Fibroblast of skin of abdomen (primary cell): Measurements from ENCODE around the gene GREB1L.
"Not testable (repeated sequence)": the region's sequence is repeated elsewhere in the genome, so short reads cannot be mapped to it uniquely, and the experiment has no call there.

Experiments
- DNase-seq: peaks from one replicate; pipeline ENCODE4 v3.0.0-alpha.2; 2013

GREB1L gene

DNA sequence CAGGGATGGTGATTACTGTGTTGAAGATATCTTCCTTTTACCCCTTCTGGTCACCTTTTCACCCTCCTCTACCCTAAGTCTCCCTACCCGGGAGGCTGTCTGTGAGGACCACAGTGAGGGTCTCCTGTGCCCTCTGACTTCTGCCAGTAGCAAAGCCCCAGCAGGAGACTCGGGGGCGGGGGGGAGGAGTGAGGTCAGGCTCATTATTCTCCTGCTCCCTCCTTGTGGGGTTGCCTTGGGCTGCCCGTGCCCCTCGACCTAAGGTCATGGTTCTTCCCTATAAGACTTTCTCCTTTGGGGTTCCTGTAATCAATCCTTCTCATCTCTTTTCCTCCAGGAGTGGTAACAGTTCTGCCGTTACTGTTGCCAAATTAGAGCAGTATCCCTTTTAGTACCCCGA, 65.5 kb downstream of the GREB1L start:
- no peak for DNase-seq

DNA sequence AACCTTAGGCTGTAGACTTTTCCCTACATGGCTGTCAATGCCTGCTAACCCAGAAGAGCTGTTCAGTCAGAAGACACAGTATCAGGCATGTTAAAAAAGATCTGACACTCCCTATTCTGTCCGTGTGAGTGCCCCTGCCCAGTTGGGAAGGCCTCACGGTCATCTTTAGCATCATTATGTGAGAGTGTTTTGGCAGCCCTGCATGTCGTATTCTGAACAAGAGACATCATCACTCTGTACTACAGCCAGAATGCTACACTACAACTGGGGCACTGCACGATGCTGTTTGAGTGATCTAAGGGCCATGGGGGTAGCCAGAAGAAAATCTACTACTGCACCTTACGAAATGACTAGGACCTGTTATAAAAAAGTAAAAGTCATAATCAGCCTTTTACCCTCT, 67.2 kb downstream of the GREB1L start:
- DNase-seq: no peak

DNA sequence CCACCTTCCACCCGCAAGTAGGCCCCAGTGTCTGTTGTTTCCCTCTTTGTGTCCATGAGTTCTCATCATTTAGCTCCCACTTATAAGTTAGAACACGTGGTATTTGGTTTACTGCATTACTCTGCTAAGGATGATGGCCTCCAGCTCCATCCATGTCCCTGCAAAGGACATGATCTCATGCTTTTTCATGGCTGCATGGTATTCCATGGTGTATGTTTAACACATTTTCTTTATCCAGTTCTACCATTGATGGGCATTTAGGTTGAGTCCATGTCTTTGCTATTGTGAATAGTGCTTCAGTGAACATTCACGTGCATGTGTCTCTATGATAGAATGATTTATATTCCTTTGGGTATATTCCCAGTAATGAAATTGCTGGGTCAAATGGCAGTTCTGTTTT, 69.9 kb downstream of the GREB1L start:
- not testable (repeated sequence) for DNase-seq

DNA sequence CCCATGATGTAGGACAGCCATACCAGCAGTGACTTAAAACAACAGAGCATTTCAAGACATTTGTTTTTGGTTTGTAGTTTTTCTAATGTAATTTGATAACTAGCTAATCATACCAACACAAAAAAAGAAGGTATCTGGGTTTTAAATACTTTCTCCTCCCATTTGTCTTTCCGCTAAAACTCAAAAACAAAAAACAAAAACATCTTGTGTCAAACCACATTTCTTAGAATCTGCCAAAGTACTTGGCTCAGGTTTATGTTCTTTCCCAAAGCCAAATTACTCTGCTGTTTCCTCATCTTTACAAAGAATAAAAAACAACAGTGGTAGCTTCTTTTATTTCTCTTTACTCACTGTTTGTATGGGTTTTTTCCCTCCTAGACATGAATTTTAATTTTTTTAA, 71.5 kb downstream of the GREB1L start:
- DNase-seq: no peak

DNA sequence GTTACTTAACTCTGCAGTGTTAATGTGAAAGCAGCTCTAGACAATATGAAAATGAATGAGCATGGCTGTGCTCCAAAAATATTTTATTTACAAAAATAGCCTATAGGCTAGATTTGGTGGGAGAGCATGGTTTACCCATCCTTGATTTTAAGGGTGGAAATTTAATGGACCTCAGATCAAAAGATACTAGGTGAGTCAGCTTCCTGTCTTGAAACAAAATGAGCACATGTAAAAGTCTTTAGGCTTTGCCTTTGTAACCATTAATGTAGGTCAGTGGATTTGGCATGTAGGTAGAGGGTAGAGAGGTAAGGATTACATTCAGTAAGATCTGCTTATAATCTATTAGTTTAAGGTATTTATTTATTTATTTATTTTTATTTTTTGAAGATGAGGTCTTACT, 72.7 kb downstream of the GREB1L start:
- DNase-seq: no peak

DNA sequence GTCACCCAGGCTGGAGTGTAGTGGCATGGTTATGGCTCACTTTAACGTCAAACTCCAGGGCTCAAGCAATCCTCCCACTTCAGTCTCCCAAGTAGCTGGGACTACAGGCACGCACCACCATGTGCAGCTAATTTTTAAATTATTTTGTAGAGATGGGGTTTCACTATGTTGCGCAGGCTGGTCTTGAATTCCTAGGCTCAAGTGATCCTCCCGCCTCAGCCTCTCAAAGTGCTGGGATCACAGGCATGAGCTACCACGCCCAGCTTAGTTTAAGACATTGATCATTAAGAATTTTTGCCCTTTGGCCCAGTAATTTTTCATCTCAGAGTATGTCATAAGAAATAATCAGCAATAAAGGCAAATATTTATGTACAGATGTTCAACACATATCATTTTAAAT, 73.1 kb downstream of the GREB1L start:
- DNase-seq: not testable (repeated sequence)

DNA sequence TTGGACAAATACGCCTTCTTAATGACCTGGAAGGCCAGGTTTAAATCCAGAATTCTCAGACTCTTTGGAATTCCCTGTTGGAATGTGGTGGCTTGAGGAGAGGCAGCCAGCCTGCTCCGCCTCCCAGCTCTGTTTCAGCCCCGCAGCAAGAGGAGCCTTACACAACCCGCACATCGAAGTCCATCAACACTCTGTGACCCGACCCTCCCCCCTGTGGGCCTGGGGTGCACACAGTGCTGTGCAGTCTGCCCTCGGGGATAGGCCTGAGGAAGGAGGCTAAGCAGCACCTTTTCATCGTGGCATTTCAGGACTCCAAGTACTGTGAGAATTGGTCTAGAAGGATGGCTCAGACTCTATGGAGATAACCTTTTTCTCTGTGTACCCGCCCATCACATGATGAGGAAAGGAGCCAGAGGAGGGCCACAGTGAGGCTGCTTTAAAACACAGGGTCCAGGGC, 73.7 kb downstream of the GREB1L start:
- DNase-seq: peak; percentile 61

DNA sequence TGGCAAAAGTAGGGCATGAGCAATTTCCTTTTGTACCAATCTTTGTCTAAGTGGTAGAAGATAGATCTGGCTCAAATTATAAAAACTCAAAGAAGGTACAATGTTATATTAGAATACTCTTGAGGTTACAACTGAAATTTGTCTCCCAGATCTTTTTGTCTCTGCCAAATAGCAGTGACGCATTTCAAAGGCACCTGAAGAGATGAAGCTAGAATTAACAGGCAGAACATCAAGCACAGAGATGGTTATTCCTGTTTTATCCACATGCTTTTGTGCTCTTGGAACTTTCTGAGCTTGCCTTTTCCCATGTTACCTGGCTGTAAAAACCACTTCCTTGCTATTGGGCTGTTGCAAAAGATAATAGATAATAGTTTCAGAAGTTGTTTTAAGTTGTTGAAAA, 74.3 kb downstream of the GREB1L start:
- DNase-seq: no peak

DNA sequence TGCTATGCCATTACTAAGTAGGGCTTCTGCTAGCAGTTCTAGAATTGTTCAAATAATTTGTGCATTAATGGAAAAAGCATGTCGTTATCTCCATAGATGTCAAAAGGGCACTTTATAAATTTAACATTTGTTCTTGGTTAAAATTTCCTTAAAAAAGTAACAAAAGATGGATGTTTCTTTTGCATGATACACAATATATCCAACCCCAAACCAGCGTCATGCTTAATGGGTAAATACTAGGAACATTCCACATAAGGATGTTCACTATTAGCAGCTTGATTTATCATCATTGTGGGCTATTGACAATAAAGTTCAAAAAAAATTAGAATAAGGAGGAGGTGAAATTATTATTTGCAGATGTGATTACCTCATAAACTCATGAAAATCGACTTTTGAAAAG, 79.7 kb downstream of the GREB1L start:
- peak; percentile 31 for DNase-seq

DNA sequence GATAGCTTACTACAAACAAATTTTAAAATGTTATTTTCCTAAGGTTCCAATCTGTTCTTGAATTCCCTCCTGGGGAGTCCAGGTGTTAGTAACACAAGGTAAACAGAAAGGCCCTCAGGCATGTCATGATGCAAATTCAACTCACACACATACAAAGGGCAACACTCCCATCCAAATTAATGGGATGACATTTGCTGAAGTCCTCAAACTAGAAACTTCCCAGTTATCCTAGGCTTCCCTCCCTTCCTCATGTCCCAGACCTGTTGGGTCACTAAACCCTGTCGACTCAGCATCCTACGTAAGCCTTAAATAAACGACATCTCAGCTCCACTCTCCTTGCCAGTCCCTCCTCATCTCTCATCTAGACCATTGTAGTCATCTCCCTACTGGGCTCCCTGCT, 85.1 kb downstream of the GREB1L start:
- no peak for DNase-seq

DNA sequence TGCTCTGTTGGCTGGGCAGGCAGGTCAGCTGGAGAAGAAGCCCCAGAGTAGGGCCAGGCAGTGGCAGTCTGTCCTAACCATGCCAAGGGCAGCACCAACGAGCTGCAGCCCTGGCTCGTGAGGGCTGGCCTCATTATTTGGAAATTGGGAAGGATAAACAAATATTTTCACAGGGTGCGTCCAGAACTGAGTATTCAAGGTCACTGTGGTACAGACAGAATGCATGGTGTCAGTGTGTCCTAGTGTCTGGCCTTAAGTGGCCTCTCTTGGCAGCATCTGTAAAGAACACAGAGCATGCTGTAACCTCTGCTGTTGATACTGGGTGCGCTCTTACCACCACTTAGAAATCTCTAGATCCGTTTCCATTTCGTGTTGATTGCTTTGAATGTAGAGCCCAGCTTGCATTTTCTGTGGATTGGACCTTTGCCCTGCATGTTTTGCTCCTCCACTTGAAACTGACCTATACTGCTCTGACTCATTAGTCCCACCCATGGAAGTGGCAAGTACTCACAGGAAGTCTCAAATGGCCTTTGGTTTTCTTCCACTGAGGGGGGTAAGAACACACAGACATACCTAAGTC, 88.2 kb downstream of the GREB1L start:
- peak; percentile 51 for DNase-seq

DNA sequence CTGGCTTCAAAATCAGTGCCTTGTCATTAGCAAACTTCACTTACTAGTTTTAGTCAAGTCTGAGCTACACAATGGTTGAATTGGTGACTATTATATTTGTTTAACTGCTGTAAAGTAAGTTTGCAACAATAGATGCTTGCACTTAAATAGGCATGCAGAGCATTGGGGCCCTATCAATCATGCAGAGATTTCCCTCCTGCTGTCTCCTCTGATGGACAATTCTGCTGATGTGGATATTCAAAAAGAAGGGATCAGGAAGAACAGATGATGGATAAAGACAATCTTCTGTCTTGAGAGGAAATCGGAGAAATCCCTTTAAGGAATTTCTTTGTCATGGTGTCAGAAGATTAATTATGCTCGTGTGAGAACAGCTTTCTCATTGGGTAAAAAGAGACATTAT, 89.0 kb downstream of the GREB1L start:
- no peak for DNase-seq

DNA sequence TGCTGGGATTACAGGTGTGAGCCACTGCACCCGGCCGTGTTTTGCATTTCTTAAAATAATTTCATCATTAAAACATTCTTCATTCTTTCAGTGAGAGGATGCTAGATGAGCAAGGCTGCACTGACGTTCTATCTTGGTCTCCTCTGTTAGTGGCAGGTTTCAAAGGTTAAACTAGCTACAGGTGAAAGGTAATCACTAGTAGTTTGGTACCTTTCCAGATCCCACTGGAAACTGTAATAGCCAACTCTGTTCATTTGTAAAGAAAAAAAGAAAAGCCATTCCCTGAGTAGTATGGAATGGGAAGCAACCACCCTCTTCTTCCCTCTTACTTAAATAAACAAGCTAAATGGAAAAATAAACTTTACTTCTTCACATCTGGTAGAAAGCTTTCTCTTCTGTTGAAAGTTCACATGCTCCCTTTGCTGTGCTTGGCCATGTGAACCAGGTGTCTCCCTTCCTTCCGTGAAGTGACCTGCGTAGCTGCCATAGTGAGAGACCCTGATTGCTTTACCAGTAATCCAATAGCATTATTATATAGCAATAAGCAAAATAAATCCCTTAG, 94.0 kb downstream of the GREB1L start:
- DNase-seq: no peak

DNA sequence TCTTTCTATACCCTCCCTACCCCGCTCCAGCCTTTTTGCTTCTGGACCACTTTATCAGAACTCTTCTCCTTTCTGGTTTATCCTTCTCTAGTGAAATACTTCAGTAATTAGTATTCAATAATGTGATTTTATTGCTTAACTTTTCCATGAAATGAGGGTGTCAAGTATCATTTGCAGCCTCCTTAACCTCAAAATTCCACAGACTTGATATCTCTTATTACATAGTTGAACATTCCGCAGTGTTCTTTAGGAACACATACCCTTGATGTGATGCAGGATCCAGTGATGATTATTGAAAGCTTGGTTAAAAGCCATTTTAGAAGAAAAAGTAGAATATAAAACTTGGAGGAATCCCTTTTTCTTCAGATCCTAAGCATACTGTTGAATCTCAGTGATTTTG, 94.8 kb downstream of the GREB1L start:
- no peak for DNase-seq

DNA sequence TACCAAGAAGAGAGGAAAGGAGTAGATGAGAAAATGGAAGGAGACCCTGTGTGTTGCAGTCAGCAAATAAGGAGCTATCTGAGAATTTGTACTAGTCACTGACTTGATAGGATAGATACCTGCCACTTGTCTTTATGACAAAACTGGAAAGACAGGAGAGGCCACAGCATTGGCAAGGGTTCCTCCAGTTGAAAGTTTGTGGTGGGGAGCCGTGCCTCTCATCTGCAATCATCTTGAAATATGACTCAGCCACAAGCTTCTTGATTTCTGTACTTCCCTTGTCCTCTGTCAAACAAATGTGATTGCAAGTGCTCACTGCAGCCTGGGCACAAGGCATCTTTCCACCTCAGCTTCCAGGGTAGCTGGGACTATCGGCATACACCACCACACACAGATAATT, 99.1 kb downstream of the GREB1L start:
- DNase-seq: no peak

DNA sequence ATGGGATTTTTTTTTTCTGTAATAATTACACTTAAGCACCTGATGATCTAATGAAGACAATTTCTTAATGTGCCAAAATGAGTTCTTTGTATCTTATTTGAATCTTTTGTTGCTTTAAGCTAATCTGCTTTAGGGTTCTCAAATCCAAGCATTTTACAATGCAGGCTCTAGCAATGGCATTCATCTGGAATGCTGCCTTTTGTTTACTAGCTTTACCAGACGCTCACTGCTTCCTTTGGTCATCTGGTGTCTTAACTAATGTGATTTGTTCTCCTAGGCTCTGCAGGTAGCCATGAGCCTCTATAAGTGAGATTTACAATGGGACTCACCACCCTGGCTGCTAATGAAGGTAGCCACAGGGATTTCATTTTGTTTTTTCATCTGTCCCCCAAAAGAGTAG, 100.3 kb downstream of the GREB1L start:
- DNase-seq: no peak

DNA sequence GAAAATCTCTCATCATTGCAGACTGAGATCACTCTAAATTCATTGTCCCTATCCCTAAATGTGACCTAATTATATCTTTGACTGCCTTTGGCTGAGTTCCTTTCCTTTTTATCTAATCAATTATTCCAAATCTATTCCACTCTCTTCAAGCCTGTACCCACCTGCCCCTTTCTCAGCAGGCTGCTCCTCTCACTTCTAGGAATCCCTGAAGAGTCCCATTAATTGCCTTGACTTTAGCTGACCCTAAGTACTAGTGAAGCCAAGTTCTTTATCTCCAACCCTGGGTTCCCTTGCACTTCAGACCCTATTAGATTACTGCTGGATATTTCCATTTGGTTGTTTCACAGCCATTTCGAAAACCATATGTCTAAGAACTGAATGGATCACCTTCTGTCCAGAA, 102.8 kb downstream of the GREB1L start:
- no peak for DNase-seq

DNA sequence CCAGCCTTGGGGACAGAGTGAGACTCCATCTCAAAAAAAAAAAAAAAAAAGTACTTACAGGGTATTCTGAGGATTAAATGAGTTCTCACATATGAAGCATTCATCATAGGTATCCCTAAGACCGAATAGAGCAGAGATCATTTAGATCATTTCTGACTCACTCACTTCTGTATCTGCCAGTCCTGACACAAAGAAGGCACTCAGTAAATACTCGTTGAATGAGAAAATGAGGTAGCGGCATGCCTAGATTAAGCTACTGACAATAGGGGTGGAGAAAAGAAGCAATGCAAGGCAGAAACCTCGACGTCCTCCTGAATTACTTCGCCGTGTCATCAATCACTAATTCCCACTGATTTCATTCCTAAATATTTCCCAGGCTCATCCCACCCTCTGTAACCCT, 103.8 kb downstream of the GREB1L start:
- no peak for DNase-seq

DNA sequence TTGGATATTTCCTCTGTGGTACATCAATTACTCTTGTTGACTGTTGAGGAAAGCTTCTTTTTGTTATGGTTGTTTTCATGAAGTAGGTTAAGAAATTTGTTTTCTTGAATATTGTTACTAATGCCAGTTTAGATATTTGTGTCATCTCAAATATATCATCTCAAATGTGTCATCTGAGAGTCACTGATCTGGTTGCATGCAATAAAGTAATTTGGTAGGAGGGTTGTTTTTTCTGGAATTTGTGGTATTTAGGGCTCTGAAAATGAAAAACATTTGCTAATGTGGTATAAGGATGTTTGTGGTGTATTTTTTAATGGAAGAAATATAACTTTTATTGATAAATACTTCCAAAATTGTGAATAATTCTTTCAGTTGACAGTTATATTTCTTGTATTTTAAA, 117.7 kb downstream of the GREB1L start:
- DNase-seq: peak; percentile 11

DNA sequence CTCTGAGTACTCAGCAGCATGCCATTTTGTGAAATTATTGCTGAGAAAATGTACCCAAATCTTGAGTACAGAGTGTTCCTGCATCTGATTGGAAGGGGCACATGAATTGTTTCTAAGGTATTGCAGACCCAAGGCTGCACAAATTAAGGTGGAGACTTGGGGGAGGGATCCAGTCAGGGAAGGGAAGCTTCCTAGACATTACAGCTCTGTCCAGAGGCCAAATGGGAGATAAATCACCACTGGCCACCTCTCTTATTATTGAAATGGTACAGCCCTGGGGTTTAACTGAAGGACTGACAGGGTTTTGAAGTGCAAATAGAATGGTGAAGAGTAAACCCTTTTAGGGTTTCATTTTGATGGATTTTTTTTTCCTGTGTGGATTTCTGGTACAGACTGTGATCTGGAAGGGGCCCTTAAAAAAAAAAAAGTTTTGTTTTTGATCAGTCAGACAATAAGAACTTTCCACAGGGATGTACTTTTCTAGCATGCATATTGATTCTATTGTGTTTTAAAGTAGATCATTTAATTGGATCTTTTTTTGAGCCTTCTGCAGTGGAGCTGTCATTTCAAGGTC, 119.4 kb downstream of the GREB1L start:
- no peak for DNase-seq

DNA sequence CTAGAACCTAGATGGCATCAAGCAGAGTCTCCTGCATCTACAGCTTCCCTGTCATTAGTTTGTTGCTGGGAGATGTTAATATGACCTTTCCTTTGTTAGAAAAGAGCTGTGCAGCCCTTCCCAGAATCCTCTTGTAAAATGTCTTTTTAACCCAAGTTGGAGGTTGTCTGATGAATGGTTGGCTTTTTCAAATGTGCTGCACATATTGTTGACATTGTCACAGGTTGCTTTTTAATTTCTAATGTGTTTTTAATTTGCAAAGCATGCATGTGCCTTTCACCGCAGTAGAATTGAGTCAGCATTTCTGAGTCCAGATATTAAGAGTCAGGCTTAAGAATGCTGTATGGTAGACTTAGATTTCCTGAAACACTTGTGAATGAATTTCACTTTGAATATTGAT, 120.8 kb downstream of the GREB1L start:
- peak; percentile 61 for DNase-seq

DNA sequence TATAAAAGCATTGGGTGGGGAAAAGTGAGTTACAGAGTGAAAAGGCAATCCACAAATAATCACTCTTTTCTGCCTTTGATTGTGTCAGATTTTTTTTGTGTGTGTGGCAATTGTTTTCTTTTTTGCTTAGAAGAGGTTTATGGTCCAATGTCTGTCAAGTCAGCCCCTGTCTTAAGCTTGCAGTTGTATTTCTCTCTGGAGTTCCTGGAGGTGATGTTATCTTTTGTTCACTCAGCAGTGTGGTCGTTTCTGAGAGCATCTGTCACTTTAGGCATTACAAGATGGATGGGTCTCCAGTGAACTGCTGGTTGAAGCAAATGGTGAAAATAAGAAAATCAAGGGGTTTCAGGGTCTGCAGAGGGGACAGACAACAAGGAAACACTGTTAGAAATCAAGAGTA, 121.3 kb downstream of the GREB1L start:
- no peak for DNase-seq

DNA sequence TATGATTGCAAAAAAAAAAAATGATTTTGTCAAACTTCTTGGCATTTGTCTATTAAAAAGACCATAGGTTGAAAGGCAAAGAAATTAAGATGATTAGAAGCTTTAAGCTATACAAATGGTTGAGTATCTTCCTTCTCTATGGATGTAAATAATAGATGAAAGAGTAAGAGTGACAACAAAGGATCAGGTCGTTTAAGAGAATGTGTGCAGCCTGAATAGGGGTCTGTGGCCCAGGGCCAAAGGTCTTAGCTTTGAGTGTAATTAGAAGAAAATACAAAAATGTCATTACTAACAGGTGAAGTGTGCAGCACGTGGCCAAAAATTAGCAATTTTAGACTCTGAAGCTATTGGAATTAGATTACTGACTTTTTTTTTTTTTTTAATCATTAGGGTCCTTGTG, 122.4 kb downstream of the GREB1L start:
- no peak for DNase-seq

DNA sequence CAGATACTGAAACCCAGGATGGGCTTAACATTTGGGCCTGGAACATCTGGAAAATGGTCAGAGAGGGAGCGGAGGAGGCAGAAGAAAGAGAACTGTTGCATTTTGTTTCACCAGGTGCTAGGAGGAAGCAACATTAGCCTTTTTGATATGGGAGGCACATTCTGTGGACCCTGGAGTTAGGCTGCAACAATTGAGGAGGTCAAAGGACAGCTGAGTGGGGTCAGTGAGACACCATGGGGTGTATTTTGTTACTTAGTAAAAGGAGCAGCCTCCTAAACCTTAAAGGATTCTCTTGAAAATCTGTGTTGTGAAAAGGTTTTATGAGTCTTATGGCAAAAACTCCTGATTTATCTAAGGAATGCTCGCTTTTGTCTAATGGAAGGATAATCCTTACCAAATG, 124.9 kb downstream of the GREB1L start:
- no peak for DNase-seq

DNA sequence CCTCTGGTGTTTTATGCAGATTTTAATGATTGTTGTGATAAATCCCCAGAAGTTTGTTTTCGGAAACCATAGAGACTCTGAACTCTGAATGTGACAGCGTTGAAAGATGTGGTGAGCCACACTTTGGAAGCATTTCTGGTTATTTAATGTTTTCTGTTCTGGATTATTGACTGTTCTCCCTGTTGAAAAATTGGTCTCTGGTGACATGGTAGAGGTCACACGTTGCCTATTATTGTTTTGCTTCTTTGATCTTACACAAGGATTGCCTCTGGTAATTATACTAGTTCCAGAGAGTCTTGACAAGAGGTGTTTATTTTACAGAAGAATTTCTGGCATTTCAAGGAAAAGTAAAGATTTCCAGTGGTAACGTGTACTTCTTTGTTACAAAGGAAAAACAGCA, 127.1 kb downstream of the GREB1L start:
- no peak for DNase-seq
